GM10847 (cell line): ENCODE data around the gene LSM14B.

Experiments used
- POLR2A ChIP-seq: IDR thresholded peaks from 2 replicates; pipeline ENCODE4 v1.6.1; 2011; ENCODE audit not compliant: insufficient read length; ENCODE audit errors: extremely low read depth

LSM14B gene

GRCh38 chr20:62103508-62104233 is 18.6 kb upstream of the LSM14B start:
- TF ChIP-seq POLR2A: no peak

- TF ChIP-seq POLR2A: no peak
Observed at GRCh38 chr20:62104234-62104789, 18.0 kb upstream of the LSM14B start.

- no peak for TF ChIP-seq POLR2A
Observed at GRCh38 chr20:62104791-62105345, 17.4 kb upstream of the LSM14B start.

GRCh38 chr20:62105592-62105991 is 16.7 kb upstream of the LSM14B start:
- no peak for TF ChIP-seq POLR2A

GRCh38 chr20:62111148-62111547 is 11.1 kb upstream of the LSM14B start:
- no peak for TF ChIP-seq POLR2A

GRCh38 chr20:62112368-62112767 is 9.9 kb upstream of the LSM14B start:
- no peak for TF ChIP-seq POLR2A

- TF ChIP-seq POLR2A: no peak
Observed at GRCh38 chr20:62114894-62115293, 7.4 kb upstream of the LSM14B start.

- no peak for TF ChIP-seq POLR2A
Observed at GRCh38 chr20:62116558-62117361, 5.5 kb upstream of the LSM14B start.

- no peak for TF ChIP-seq POLR2A
Observed at GRCh38 chr20:62117362-62117646, 5.0 kb upstream of the LSM14B start.

GRCh38 chr20:62117658-62118057 is 4.6 kb upstream of the LSM14B start:
- no peak for TF ChIP-seq POLR2A

GRCh38 chr20:62118113-62119043 is 3.9 kb upstream of the LSM14B start:
- TF ChIP-seq POLR2A: no peak

GRCh38 chr20:62119115-62119514 is 3.2 kb upstream of the LSM14B start:
- no peak for TF ChIP-seq POLR2A

GRCh38 chr20:62119591-62120364 is 2.5 kb upstream of the LSM14B start:
- no peak for TF ChIP-seq POLR2A

GRCh38 chr20:62120365-62120762 is 1.9 kb upstream of the LSM14B start:
- TF ChIP-seq POLR2A: no peak

GRCh38 chr20:62120990-62121775 is 1.1 kb upstream of the LSM14B start:
- TF ChIP-seq POLR2A: no peak
